GM21447 (cell line): ENCODE measurements around the gene AP3S2.
"Not testable (repeated sequence)": the region's sequence is repeated elsewhere in the genome, so short reads cannot be mapped to it uniquely, and the experiment has no call there.

Experiments
- ATAC-seq: cut with Tn5 transposase; IDR thresholded peaks from one replicate; pipeline ENCODE4 v1.9.1; 2021; ENCODE audit not compliant: unreplicated experiment

Gene AP3S2

GRCh38 chr15:89802986-89803824 is 90.6 kb downstream of the AP3S2 start:
- ATAC-seq: no peak

- no peak for ATAC-seq
These were observed 91.4 kb downstream of the AP3S2 start for GRCh38 chr15:89802231-89802928.

- ATAC-seq: no peak
These were observed 92.2 kb downstream of the AP3S2 start for GRCh38 chr15:89801471-89802195.

DNA sequence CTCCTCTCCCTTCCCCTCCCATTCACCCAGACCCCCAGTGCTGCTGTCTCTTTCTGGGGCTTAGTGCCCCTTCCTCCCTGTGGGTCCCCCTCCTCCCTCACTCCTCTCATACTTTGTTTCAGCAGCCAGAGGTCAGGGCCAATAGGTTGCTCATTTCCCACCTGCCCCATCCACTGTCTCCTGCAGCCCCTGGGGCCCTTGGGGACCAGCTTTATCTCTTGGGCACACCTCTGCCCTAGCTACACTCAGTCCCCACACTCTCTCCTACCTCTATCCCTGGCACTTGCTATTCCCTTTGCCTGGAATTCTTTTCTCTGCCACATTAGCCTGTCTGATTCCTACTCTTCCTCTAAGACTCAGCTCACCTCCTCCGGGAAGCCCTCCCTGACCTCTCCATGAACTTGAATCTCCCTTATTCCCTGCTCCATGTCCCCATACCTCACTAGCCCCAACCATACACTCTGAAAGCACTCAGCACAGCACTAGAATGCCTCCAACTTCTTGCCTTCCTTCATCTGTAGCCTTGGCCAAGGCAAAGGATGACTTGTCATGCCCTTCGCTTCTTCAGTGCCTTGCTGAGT is 93.8 kb downstream of the AP3S2 start:
- ATAC-seq: no peak

GRCh38 chr15:89799011-89799911 is 94.5 kb downstream of the AP3S2 start:
- no peak for ATAC-seq

GRCh38 chr15:89797678-89798201 is 96.1 kb downstream of the AP3S2 start:
- ATAC-seq: no peak

DNA sequence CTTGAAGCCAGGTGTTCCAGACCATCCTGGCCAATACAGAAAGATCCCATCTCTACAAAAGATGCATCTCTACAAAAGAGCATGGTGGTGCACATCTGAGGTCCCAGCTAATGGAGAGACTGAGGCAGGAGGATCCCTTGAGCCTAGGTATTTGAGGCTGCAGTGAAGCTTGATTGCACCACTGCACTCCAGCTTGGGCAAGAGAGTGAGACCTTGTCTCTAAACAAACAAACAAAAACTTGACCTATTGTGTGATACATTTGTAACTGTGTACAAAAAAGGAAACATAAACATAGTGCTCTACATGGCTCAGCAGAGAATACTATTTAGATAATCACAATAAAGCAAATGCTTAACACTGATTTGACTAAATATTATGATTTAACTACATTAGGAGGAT is 97.8 kb downstream of the AP3S2 start:
- no peak for ATAC-seq

- no peak for ATAC-seq
These were observed 99.1 kb downstream of the AP3S2 start for GRCh38 chr15:89794627-89795241.

DNA sequence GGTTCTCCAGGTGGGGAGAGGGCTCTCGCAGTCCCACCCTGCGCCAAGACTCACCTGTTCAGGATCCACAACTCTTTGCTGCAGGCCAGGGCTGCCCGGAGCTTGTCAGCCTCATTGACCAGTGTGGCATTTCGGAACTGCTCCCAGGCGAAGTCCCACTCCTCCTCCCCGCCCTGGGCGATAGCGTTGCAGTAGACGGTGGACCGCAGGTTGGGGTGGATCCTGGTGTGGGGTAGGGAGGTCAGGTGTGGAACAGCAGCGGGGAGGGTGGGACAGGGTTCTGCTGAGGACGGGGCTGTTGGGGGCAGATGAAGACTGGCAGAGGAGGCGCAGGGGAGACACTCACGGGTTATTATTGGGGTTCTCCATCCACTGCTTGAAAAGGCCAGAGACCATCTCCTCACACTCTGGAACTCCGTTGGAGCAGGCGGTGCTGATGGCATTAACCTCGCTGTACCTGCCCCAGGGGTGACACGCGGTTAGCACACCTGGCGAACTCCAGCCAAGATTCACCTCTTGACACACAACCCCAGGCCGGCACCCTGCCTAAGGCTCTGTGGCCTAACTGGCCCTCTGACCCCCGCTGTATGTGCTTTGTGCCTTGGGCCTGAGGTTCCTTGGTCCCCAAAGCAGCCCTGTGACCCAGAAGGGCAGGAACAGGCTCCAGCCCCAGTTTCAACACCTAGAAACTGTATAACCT is 101.5 kb downstream of the AP3S2 start:
- no peak for ATAC-seq

- no peak for ATAC-seq
These were observed 103.1 kb downstream of the AP3S2 start for GRCh38 chr15:89790661-89791060.

GRCh38 chr15:89790206-89790605 is 103.6 kb downstream of the AP3S2 start:
- ATAC-seq: no peak

GRCh38 chr15:89788585-89788984 is 105.2 kb downstream of the AP3S2 start:
- not testable (repeated sequence) for ATAC-seq

GRCh38 chr15:89787944-89788343 is 105.8 kb downstream of the AP3S2 start:
- no peak for ATAC-seq

DNA sequence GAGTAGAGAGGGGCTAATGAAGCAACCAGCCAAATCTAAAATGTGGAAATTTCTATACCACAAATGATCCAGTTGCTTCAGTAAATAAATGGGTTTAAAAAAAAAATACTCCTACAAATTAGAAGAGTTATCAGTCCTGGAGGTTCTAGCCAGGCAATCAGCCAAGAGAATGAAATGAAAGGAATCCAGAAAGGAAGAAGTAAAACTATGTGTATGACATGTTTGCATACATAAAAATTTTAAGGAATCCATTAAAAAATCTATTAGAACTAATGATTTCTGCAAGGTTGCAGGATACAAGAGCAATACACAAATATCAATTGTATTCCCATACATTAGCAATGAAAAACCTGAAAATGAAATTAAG is 108.0 kb downstream of the AP3S2 start:
- ATAC-seq: no peak

- no peak for ATAC-seq
These were observed 108.6 kb downstream of the AP3S2 start for GRCh38 chr15:89785064-89785773.

GRCh38 chr15:89784686-89784960 is 109.2 kb downstream of the AP3S2 start:
- ATAC-seq: no peak

- no peak for ATAC-seq
These were observed 109.7 kb downstream of the AP3S2 start for GRCh38 chr15:89783861-89784685.
